Measurements from ENCODE around the gene ZNF512. TPM values are rescaled to one million over a fixed set of nuclear protein-coding genes. Genes with fewer than 3 reads are reported as not detected.

Gene ZNF512
- total RNA-seq, 1 donor from 2014 or later = 30.1 TPM

DNA sequence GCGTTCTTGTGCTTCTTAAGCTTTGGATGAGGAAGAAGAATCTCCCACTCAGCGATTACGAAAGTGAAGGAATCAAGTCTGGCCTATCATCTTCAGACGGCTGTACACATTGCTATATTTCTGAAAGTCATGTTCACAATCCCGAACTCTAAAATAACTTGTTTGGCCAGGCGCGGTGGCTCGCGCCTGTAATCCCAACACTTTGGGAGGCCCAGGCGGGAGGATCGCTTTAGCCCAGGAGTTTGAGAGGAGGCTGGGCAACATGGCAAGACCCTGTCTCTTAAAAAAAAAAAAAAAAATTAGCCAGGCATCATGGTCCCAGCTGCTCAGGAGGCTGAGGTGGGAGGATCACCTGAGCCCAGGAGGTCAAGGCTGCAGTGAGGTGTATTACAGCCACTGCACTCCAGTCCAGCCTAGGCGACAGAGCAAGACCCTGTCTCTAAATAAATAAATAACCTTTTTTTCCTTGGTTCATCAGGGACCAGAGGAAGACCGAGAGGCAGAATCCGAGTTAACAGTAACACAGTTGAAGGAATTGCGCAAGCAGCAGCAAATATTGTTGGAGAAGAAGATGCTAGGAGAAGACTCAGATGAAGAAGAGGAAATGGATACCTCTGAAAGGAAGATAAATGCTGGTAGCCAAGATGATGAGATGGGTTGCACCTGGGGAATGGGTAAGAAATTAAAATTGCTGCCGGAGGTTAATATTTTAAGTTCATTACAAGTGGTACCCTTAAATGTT, 82.0 kb downstream of the ZNF512 start:
- no peak for DNase-seq (ENCODE audit: low spot score)
- peaks cover 19% of the 10 kb centered on the region for H3K36me3 Mint-ChIP-seq (ENCODE audit: low read depth, unreplicated experiment)
- no peak for TF ChIP-seq CTCF (IDR thresholded peaks at IDR 0.05; ENCODE audit: unreplicated experiment)
- peak overlapping the region; percentile 100 for H3K4me3 Mint-ChIP-seq (ENCODE audit: unreplicated experiment)
- peaks cover 32% of the 10 kb centered on the region for H3K4me1 Mint-ChIP-seq (ENCODE audit: unreplicated experiment)
- peaks cover 3% of the 10 kb centered on the region for H3K27me3 Mint-ChIP-seq (ENCODE audit: unreplicated experiment)
- no peaks in the 10 kb centered on the region for H3K9me3 Mint-ChIP-seq (ENCODE audit: unreplicated experiment)
- peak overlapping the region; percentile 43 for H3K27ac Mint-ChIP-seq (ENCODE audit: unreplicated experiment)

GRCh38 chr2:27667446-27667845, 84.6 kb downstream of the ZNF512 start:
- TF ChIP-seq CTCF (IDR thresholded peaks at IDR 0.05; ENCODE audit: unreplicated experiment) = no peak
- Mint-ChIP-seq H3K4me1 (ENCODE audit: unreplicated experiment) (peaks cover 31% of the 10 kb centered on the region), H3K9me3 (ENCODE audit: unreplicated experiment) (no peaks in the 10 kb centered on the region), H3K36me3 (ENCODE audit: low read depth, unreplicated experiment) (peaks cover 12% of the 10 kb centered on the region), H3K27me3 (ENCODE audit: unreplicated experiment) (no peaks in the 10 kb centered on the region), H3K4me3 (ENCODE audit: unreplicated experiment) (no peak overlapping the region), H3K27ac (ENCODE audit: unreplicated experiment) (peak overlapping the region; percentile 86)
- DNase-seq (ENCODE audit: low spot score) = no peak

DNA sequence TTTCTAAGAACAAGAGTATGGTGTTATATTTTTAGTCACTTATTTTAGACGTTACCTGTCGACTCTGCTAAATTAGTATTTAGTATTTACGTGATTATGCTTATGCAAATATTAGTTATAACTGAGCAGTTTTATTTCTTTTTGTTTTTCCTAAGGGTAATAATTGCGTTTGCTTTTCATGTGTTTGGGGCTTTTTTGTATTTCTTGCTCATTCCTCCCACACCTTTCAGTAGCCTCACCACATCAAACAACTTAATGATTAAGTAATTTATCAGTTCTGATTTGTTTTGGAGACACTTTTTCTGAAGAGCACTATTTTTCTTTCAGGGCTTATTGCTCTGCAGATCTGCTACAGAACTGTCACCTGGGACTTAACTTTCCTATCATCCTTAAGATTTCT, 88.4 kb downstream of the ZNF512 start:
- Mint-ChIP-seq H3K27ac (ENCODE audit: unreplicated experiment) (no peak overlapping the region), H3K27me3 (ENCODE audit: unreplicated experiment) (no peaks in the 10 kb centered on the region), H3K4me1 (ENCODE audit: unreplicated experiment) (peaks cover 8% of the 10 kb centered on the region), H3K4me3 (ENCODE audit: unreplicated experiment) (no peak overlapping the region), H3K36me3 (ENCODE audit: low read depth, unreplicated experiment) (peaks cover 35% of the 10 kb centered on the region), H3K9me3 (ENCODE audit: unreplicated experiment) (no peaks in the 10 kb centered on the region)
- DNase-seq (ENCODE audit: low spot score) = no peak
- no peak for TF ChIP-seq CTCF (IDR thresholded peaks at IDR 0.05; ENCODE audit: unreplicated experiment)

Other genes with a start within 250 kb of the ZNF512 start
- gene GTF3C2, start 226.3 kb upstream of the ZNF512 start, total RNA-seq (ENCODE audit: unreplicated experiment) = 61.4 TPM
- 48.6 TPM for gene EIF2B4, start 212.7 kb upstream of the ZNF512 start, total RNA-seq (ENCODE audit: unreplicated experiment)
- 90.5 TPM for gene SNX17, start 212.4 kb upstream of the ZNF512 start, total RNA-seq (ENCODE audit: unreplicated experiment)
- 20.8 TPM for gene ZNF513, start 202.3 kb upstream of the ZNF512 start, total RNA-seq (ENCODE audit: unreplicated experiment)
- 127 TPM for gene PPM1G, start 173.5 kb upstream of the ZNF512 start, total RNA-seq (ENCODE audit: unreplicated experiment)
- gene NRBP1, start 154.4 kb upstream of the ZNF512 start, total RNA-seq (ENCODE audit: unreplicated experiment) = 117 TPM
- gene KRTCAP3, start 140.7 kb upstream of the ZNF512 start, total RNA-seq (ENCODE audit: unreplicated experiment) = 4.6 TPM
- 32.2 TPM for gene IFT172, start 93.3 kb upstream of the ZNF512 start, total RNA-seq (ENCODE audit: unreplicated experiment)
- 26.4 TPM for gene FNDC4, start 87.8 kb upstream of the ZNF512 start, total RNA-seq (ENCODE audit: unreplicated experiment)
- gene GCKR, start 86.2 kb upstream of the ZNF512 start, total RNA-seq (ENCODE audit: unreplicated experiment) = 0.59 TPM
- gene CCDC121, start 46.0 kb downstream of the ZNF512 start, total RNA-seq (ENCODE audit: unreplicated experiment) = 4.7 TPM
- gene GPN1, start 46.0 kb downstream of the ZNF512 start, total RNA-seq (ENCODE audit: unreplicated experiment) = 39.7 TPM
- 39.1 TPM for gene SUPT7L, start 80.6 kb downstream of the ZNF512 start, total RNA-seq (ENCODE audit: unreplicated experiment)
- 19.8 TPM for gene SLC4A1AP, start 80.8 kb downstream of the ZNF512 start, total RNA-seq (ENCODE audit: unreplicated experiment)
- gene MRPL33, start 188.7 kb downstream of the ZNF512 start, total RNA-seq (ENCODE audit: unreplicated experiment) = 52.0 TPM